Tibial nerve (tissue), 3 donors: ENCODE measurements around the gene SLC35F1.

Source experiments
- POLR2A ChIP-seq, 2 donors: fragments of 450-650 bp; IDR thresholded peaks; one replicate each; pipeline ENCODE4 v1.6.1; 2017; ENCODE audit warnings: antibody characterized with exemption in 2 of 2, mild to moderate bottlenecking in 2 of 2, moderate library complexity in 2 of 2
- TF ChIP-seq, protein P1 (sequence below), 5 experiments: fragments of 200-600 bp in 3 of 5; fragments of 450-650 bp in 2 of 5; sonication (generic) in 3 of 5; IDR thresholded peaks; one replicate each; pipeline ENCODE4 v1.5.1; 2016 to 2019; ENCODE audit warnings: antibody characterized with exemption in 5 of 5, mild to moderate bottlenecking in 3 of 5, moderate library complexity in 2 of 5

DNA sequence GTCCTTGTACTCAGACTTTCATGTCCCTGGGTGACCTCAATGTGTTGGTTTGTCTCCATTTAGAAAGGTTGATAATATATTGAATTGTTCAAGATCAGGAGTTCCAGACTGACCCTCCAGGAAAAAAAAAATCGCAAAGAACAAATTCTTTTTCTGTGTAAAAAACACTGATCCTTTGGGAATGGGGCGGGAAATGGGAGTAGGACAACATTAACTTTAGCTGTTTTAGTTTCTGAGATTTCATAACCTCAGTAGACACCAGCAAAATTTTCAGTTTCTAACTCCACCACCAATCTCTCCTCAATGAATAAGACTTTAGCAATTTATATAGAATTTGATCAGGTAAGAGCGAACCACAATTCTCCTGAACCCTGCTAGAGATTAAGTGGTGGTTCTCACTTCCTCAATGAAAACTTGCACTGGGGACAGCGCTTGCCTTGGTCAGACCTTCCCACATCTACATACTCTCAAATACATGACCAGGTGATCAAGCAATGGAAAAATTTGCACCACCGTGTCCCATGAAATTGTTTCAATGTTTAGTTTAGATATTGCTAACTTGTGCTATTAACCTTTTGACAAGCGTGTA is 409.8 kb downstream of the SLC35F1 start:
- TF ChIP-seq, protein P1, sequence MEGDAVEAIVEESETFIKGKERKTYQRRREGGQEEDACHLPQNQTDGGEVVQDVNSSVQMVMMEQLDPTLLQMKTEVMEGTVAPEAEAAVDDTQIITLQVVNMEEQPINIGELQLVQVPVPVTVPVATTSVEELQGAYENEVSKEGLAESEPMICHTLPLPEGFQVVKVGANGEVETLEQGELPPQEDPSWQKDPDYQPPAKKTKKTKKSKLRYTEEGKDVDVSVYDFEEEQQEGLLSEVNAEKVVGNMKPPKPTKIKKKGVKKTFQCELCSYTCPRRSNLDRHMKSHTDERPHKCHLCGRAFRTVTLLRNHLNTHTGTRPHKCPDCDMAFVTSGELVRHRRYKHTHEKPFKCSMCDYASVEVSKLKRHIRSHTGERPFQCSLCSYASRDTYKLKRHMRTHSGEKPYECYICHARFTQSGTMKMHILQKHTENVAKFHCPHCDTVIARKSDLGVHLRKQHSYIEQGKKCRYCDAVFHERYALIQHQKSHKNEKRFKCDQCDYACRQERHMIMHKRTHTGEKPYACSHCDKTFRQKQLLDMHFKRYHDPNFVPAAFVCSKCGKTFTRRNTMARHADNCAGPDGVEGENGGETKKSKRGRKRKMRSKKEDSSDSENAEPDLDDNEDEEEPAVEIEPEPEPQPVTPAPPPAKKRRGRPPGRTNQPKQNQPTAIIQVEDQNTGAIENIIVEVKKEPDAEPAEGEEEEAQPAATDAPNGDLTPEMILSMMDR (IDR thresholded peaks at IDR 0.05) = no peak
- no peak for TF ChIP-seq POLR2A (IDR thresholded peaks at IDR 0.05)
